ENCODE results near the gene KIAA1217.

Gene KIAA1217

DNA sequence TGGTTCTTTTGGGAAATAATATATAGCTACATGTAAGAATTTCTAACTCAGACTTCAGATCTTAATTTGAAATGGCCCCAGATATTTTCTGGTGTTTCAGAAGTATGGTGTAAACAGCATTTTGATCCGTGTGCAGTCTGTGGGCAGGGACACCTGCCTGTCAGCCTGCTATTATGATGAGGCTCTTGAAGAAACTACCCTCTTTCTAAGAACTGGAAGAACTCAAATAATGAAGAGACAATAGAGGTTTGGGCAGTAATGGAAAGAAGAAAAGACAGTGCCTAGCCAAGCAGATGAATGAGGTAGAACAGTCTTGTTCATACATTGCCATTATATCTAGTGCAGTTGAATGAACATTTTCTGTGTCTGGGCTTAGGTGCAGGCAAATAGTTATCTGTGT is 258.2 kb downstream of the KIAA1217 start:
- TF ChIP-seq, protein P1, sequence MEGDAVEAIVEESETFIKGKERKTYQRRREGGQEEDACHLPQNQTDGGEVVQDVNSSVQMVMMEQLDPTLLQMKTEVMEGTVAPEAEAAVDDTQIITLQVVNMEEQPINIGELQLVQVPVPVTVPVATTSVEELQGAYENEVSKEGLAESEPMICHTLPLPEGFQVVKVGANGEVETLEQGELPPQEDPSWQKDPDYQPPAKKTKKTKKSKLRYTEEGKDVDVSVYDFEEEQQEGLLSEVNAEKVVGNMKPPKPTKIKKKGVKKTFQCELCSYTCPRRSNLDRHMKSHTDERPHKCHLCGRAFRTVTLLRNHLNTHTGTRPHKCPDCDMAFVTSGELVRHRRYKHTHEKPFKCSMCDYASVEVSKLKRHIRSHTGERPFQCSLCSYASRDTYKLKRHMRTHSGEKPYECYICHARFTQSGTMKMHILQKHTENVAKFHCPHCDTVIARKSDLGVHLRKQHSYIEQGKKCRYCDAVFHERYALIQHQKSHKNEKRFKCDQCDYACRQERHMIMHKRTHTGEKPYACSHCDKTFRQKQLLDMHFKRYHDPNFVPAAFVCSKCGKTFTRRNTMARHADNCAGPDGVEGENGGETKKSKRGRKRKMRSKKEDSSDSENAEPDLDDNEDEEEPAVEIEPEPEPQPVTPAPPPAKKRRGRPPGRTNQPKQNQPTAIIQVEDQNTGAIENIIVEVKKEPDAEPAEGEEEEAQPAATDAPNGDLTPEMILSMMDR (IDR thresholded peaks at IDR 0.05; ENCODE audit: control insufficient read depth, insufficient read depth, low read depth, low read length, missing control alignments), result no peak
- no peak overlapping the region for H3K4me3 ChIP-seq (ENCODE audit: control insufficient read depth, low read depth, low read length)
- DNase-seq (ENCODE audit: low read depth), result no peak

DNA sequence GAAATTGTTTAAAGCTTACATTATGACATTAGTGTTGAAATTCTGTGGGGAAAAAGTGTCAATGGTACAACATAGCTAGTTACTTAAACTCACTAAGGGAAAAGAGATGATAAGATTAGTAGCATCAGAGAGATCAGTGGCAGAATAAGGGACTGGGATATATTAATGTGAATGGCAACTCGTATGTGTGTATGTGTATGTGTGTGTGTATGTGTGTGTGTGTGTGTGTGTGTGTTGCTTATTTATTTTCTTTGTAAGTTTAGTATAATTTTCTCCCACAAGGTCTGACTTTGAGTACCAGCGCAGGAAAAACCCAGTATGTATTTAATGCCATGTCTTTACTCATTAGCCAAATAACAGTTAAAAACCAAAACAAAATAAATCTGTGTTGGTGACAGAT is 258.7 kb downstream of the KIAA1217 start:
- TF ChIP-seq, protein P1 (IDR thresholded peaks at IDR 0.05; ENCODE audit: control insufficient read depth, insufficient read depth, low read depth, low read length, missing control alignments), result no peak
- no peak overlapping the region for H3K4me3 ChIP-seq (ENCODE audit: control insufficient read depth, low read depth, low read length)

DNA sequence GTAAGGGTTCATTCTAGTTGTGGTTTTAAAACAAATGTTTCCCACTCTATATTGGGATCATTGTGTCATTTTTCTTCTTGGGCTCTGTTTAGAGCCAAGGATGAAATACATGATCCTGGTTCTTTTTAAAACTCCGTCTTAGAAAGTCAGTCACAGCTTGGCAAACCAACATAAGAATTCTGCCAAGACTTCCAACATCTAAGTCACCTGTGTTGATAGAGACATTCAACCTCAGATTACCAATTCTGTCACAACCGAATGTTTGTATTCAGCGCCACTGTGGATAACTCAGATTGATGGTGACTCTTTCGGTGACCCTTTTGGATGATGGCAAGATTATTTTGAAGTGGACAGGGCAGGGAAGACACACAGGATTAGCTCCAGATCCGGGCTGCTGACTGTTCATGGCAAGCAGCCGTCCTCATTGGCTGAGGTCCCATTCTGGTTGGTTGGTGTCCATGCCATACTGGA is 259.4 kb downstream of the KIAA1217 start:
- no peak overlapping the region for H3K4me3 ChIP-seq (ENCODE audit: control insufficient read depth, low read depth, low read length)
- no peak for DNase-seq (ENCODE audit: low read depth)
- TF ChIP-seq, protein P1 (IDR thresholded peaks at IDR 0.05; ENCODE audit: control insufficient read depth, insufficient read depth, low read depth, low read length, missing control alignments), result no peak

More for the DNA sequence above, 258.7 kb downstream of the KIAA1217 start:
- no peak for DNase-seq (ENCODE audit: low read depth)

DNA sequence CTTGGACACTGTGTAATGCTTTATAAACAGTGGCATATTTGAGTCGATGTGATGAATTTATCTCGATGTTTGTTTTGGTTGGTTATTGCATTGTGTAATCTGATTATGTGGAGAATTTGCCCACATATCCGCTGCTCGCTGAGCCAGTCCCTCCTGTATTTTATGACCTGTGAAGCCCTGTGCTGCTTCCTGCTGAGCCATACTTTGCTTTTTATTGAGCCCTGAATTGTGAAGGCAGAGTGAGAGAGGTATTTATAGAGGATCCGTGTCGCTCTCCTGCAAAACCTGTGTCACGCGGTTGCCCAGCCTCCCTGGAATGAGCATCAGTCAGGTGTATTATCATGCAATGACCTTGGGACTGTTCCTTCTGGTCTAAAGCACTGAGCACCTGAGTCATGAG is 261.1 kb downstream of the KIAA1217 start:
- DNase-seq (ENCODE audit: low read depth), result no peak
- no peak overlapping the region for H3K4me3 ChIP-seq (ENCODE audit: control insufficient read depth, low read depth, low read length)
- TF ChIP-seq, protein P1 (IDR thresholded peaks at IDR 0.05; ENCODE audit: control insufficient read depth, insufficient read depth, low read depth, low read length, missing control alignments), result no peak

DNA sequence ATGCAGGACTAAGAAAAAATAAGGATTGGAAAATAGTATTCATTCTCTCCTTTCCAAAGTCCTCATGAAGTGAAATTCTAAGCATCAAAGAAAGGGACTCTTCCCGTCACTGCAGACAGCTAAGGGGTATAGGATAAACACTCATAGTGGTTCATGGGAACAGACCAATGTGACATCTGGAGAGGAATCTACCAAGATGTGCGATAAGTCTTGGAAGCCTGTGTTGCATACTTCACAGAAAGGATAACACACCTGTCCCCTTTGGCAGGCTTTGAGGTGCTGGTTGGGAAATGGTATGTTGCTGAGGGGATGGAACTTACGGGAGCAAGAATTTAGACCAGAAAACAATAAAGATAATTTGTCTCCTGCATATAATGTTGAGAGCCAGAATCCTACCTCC is 266.7 kb downstream of the KIAA1217 start:
- TF ChIP-seq, protein P1 (IDR thresholded peaks at IDR 0.05; ENCODE audit: control insufficient read depth, insufficient read depth, low read depth, low read length, missing control alignments), result no peak
- DNase-seq (ENCODE audit: low read depth), result no peak
- H3K4me3 ChIP-seq (ENCODE audit: control insufficient read depth, low read depth, low read length), result no peak overlapping the region

DNA sequence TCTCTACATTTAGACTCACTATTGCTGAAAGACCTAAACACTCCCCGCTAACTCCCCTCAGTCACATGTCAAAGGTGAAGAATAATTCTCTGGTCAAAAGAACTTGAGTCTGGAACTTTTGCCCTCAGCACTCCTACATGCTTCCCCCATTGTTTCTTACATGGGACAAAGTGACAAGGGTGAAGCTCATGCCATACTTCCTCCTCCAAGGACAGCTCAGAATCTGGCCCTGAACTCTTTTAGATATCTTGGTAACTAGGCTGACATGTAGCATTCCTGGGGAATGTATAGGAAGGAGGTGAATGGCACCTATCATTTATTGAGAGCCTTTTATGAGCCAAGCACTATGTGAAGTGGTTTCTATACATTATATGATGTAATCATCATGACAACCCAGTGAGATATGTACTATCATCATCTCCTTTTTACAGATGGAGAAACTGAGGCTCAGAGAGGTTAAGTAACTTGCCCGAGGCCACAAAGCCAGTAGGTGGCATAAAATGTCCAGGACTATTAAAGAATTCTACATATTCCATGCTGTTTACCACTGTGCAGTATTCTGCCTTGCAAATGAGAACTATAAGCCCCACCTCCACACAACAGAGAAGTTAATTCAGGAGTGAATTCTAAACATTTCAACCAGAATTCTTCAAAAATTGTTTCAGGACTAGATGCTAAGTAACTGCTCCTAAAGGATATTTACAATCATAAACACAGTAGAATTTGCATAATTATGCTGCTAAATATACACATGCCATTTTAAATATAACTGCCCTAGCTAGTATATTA is 268.2 kb downstream of the KIAA1217 start:
- DNase-seq (ENCODE audit: low read depth), result no peak
- TF ChIP-seq, protein P1 (IDR thresholded peaks at IDR 0.05; ENCODE audit: control insufficient read depth, insufficient read depth, low read depth, low read length, missing control alignments), result no peak
- H3K4me3 ChIP-seq (ENCODE audit: control insufficient read depth, low read depth, low read length), result no peak overlapping the region
